IPS-15b (cell line): ENCODE measurements around the gene DNASE1L3.

Experiments
- H3K27me3 ChIP-seq: one replicate; pipeline ENCODE4 v1.6.1; 2013; ENCODE audit warnings: low read length; ENCODE audit not compliant: control insufficient read depth, insufficient read depth
- H3K36me3 ChIP-seq: one replicate; pipeline ENCODE4 v1.6.1; 2013; ENCODE audit warnings: low read length; ENCODE audit not compliant: control insufficient read depth, insufficient read depth
- H3K4me1 ChIP-seq: one replicate; pipeline ENCODE4 v1.6.1; 2013; ENCODE audit warnings: mild to moderate bottlenecking, low read length; ENCODE audit not compliant: control insufficient read depth, insufficient read depth
- H3K4me3 ChIP-seq: one replicate; pipeline ENCODE4 v1.5.1; 2013; ENCODE audit warnings: low read depth, low read length
- H3K9ac ChIP-seq: one replicate; pipeline ENCODE4 v1.6.1; 2013; ENCODE audit warnings: low read depth, mild to moderate bottlenecking, low read length
- H3K9me3 ChIP-seq: one replicate; pipeline ENCODE4 v1.6.1; 2013; ENCODE audit warnings: mild to moderate bottlenecking, low read length; ENCODE audit not compliant: control insufficient read depth, insufficient read depth

Gene DNASE1L3

DNA sequence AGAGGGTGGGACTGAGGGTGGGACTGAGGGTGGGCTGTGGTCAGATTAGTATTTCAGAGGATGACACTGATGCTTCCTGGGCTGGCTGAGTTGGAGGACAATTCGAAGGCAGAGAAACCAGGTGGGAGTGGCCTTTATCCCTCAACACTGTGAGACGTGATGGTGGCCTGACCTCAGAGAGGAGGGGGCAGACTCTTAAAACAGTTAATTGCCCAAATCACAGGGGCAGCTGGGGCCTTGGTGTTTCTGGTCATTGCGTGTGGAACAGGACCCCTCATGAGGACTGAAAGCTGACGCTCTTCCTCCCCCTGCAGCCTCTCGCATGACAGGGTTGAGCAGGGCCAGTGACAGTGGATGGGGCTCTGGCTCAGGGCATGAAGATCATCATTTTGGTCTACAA is 18.7 kb downstream of the DNASE1L3 start:
- H3K4me1 ChIP-seq: peaks cover 6% of the 10 kb centered on the region
- no peaks in the 10 kb centered on the region for H3K9me3 ChIP-seq
- no peaks in the 10 kb centered on the region for H3K36me3 ChIP-seq
- H3K9ac ChIP-seq: no peak overlapping the region
- no peak overlapping the region for H3K4me3 ChIP-seq
- no peaks in the 10 kb centered on the region for H3K27me3 ChIP-seq

DNA sequence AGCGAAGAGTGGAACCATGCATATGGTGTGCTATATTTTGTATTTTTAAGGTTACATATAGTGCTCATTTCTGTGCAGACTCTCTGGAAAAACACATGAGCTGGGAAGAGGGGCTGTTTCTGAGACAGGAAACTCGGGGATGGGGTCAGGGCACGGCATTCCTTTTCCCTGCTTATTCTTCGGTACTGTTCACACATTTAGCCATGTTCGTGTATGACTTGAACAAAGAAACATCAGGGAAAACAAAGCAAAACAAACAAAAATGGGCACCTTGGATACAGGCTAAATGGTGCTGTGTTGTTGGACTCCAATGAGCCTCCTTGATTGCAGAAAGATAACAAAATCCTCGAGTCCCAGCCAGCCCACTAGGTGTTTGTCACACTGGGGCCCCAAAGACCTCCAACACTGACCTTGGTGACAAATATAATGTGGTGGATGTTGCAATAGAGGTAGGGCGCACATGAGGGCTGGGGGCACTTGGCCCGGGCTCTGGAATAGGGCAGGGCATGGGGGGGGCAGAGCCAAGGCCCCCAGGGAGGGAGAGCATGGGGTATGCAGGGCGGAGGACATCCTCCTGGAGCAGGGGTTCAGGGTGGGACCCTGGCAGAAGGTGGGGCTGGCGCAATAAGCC is 19.3 kb downstream of the DNASE1L3 start:
- Histone ChIP-seq H3K4me1 (peaks cover 6% of the 10 kb centered on the region), H3K36me3 (no peaks in the 10 kb centered on the region), H3K4me3 (no peak overlapping the region), H3K27me3 (no peaks in the 10 kb centered on the region), H3K9me3 (no peaks in the 10 kb centered on the region), H3K9ac (no peak overlapping the region)

DNA sequence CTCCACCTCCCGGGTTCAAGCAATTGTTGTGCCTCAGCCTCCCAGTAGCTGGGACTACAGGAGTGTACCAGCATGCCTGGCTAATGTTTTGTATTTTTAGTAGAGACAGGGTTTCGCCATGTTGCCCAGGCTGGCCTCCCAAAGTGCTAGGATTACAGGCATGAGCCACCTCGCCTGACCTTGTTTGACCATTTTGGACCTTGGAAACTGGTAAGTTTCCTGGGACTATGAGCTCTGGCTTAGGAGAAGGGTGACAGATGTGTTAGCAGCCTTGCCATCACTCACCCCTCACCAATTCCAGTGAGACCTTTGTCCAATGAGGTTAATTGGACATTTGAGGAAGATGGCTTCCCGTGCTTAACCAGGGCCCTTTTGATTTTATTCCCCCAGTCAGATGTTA is 19.9 kb downstream of the DNASE1L3 start:
- H3K36me3 ChIP-seq: no peaks in the 10 kb centered on the region
- no peak overlapping the region for H3K9ac ChIP-seq
- H3K4me3 ChIP-seq: no peak overlapping the region
- no peaks in the 10 kb centered on the region for H3K27me3 ChIP-seq
- H3K9me3 ChIP-seq: no peaks in the 10 kb centered on the region
- peaks cover 6% of the 10 kb centered on the region for H3K4me1 ChIP-seq

DNA sequence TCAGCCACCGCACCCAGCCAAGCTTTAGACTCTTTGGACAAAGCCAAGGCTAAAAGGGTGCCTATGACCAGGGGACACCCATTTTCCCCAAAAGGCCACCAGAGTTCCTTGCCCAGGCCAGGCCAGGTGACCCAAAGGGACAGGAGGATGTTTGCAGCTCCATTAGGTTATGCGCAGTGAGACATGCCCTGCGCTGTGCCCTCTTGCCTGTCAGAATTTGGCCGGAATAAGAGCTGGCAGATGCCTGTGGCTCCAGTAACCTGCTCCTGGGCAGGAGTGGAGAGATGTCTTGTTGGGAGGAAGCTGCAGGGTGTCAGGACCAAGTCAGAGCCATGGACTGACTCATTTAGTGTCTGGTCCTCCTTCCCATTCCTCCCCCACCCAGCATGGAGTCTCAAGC is 20.5 kb downstream of the DNASE1L3 start:
- H3K27me3 ChIP-seq: no peaks in the 10 kb centered on the region
- H3K36me3 ChIP-seq: no peaks in the 10 kb centered on the region
- no peak overlapping the region for H3K9ac ChIP-seq
- H3K4me3 ChIP-seq: no peak overlapping the region
- peaks cover 6% of the 10 kb centered on the region for H3K4me1 ChIP-seq
- H3K9me3 ChIP-seq: no peaks in the 10 kb centered on the region

DNA sequence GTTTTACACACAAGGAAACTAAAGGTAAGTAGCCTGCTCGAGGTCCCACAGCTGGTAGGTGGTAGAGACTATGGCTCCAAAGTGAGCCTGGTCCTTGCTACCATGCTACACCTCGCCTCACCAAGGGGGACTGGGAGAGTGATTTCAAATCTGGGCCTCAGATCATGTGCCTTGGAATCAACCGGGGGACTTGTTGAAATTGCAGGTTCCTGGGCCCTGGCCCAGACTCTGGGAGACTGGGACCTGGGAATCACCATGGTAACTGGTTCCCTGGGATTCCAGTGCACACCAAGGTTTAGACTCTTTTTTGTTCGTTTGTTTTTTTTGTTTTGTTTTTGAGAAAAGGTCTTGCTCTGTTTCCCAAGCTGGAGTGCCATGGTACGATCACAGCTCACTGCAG is 21.1 kb downstream of the DNASE1L3 start:
- Histone ChIP-seq H3K36me3 (no peaks in the 10 kb centered on the region), H3K9ac (no peak overlapping the region), H3K9me3 (no peaks in the 10 kb centered on the region), H3K27me3 (no peaks in the 10 kb centered on the region), H3K4me1 (peaks cover 6% of the 10 kb centered on the region), H3K4me3 (no peak overlapping the region)

DNA sequence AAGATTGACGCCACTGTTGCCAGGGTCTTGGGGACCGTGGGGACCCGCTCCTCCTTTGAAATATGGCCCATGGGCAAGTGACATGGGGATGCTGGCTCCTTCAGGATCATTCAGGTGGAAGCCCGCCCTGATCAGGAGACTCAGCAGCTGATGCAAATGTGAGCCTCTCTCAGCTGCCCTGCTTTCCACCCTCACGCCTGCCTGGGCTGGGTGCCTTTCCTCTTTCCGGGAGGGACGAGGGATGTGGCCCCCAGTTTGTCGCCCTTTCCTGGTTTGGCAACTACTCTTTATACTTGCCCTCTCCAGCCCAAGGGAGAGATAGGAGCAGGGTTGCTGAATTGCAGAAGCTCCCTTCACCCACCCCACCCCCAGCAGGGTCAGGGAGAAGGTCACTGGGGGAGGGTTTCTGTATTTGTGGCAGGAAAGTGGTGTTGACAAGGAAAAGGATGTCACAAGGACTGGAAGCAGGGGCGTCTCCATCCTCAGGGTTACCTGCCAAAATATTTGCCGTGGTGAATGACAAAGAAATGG is 21.8 kb downstream of the DNASE1L3 start:
- Histone ChIP-seq H3K4me1 (peaks cover 6% of the 10 kb centered on the region), H3K27me3 (no peaks in the 10 kb centered on the region), H3K9ac (no peak overlapping the region), H3K36me3 (no peaks in the 10 kb centered on the region), H3K9me3 (no peaks in the 10 kb centered on the region), H3K4me3 (no peak overlapping the region)

DNA sequence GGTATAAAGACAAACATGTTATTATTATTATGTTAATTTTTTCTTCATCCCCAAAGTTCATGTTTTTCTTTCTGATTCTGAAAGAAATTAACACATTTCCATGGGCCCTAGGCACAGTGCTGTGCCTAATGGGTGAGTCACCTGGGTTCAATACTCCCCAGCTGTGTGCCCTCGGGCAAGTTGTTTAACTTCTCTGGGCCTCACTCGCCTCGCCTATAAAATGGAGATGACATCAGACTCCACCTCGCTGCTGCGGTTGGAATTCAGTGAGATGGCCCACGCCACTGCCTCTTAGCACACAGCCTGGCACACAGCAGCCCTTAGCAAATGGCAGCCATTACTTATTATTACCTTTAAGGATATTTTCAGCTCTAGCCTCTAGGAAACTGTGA is 22.6 kb downstream of the DNASE1L3 start:
- no peaks in the 10 kb centered on the region for H3K27me3 ChIP-seq
- no peak overlapping the region for H3K9ac ChIP-seq
- peaks cover 6% of the 10 kb centered on the region for H3K4me1 ChIP-seq

DNA sequence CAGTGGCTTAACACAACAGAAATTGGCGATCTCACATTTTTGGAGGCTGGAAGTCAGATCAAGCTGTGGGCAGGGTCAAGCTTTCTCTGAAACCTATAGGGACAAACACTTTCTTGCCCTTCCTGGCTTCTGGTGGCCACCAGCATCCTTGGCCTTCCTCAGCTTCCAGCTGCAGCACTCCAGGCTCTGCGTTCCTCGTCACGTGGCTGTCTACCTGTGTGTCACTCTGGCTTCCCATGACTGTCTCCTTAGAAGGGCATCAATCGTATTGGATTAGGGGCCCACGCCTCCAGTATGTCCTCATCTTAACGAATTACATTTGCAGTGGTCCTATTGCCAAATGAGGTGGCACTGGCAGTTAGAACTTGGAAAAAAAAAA is 25.8 kb downstream of the DNASE1L3 start:
- Histone ChIP-seq H3K4me1 (peaks cover 6% of the 10 kb centered on the region), H3K27me3 (no peaks in the 10 kb centered on the region), H3K4me3 (no peak overlapping the region), H3K36me3 (no peaks in the 10 kb centered on the region), H3K9me3 (no peaks in the 10 kb centered on the region), H3K9ac (no peak overlapping the region)

More for the DNA sequence above, 22.6 kb downstream of the DNASE1L3 start:
- Histone ChIP-seq H3K36me3 (no peaks in the 10 kb centered on the region), H3K9me3 (no peaks in the 10 kb centered on the region), H3K4me3 (no peak overlapping the region)

DNA sequence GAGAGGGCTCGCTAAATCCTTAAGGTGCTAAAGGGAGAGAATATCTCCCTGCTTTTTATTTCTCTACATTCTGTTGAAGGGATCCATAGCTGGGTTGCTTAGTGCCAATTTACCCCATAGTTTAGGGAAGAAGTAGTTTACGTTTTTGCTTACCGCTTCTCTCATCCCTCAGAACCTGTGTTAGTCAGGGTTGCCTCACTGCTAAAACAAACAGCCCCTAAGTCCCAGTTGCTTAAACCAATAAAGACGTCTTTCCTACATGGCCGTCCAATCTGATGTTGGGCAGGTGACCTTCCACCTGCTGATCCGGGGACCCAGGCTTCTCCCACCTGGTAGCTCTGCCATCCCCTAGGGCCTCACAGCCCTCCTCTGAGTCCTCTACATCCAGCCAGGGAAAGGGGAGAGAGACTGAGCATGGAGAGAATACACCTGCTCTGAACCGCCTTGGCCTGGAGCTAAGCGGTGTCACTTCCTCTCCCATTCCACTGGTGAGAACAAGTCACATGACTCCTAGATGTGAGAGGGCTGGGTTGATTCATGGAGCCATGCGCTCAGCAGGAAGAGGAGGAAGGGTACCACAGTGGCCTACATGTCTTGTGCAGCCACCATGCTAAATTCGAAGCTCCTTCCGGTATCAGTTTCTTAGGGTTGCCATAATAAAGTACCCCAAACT is 26.3 kb downstream of the DNASE1L3 start:
- no peaks in the 10 kb centered on the region for H3K9me3 ChIP-seq
- no peak overlapping the region for H3K4me3 ChIP-seq
- H3K27me3 ChIP-seq: no peaks in the 10 kb centered on the region
- peaks cover 6% of the 10 kb centered on the region for H3K4me1 ChIP-seq
- H3K36me3 ChIP-seq: no peaks in the 10 kb centered on the region
- H3K9ac ChIP-seq: no peak overlapping the region

DNA sequence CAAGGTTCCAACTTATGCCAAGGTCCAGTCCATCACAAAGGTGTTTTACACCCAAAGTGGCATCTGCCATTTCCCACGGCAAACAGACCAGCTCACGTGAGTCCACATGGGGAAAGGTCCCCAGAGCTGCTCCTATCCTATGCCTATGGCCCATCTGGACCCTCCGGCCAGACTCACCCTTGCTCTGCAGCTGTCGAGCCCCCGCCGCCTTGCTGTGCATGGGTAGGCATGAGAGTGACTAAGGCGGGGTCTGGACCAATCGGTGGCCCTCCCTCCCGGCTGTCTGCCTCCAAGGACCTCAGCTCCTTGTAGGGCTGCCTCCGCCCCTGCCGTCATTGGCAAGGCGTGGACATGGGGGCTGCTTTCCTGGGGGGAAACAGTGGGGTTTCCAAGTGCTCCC is 26.9 kb downstream of the DNASE1L3 start:
- H3K9ac ChIP-seq: no peak overlapping the region
- no peaks in the 10 kb centered on the region for H3K9me3 ChIP-seq
- H3K27me3 ChIP-seq: peaks cover 4% of the 10 kb centered on the region
- H3K4me3 ChIP-seq: no peak overlapping the region
- no peaks in the 10 kb centered on the region for H3K36me3 ChIP-seq
- H3K4me1 ChIP-seq: peaks cover 5% of the 10 kb centered on the region

DNA sequence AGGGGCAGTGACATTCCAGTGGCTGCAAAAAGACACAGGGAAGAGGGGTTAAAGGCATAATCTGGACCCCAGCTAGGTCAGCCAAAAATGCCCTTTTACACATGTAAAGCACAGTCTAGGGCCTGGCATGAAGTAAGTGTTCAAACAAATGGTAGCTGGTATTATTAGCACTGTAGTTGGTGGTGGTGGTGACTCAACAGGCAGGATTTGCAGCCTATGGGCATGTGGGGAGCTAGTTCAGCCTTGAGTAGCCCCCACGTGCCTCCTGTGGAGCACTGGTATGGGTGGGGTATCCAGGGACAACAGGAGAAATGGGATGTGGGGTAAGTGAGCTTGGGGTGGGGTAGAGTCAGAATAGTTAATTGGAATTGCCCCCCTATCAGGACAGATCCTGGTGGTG is 27.6 kb downstream of the DNASE1L3 start:
- H3K4me3 ChIP-seq: no peak overlapping the region
- H3K9me3 ChIP-seq: no peaks in the 10 kb centered on the region
- H3K9ac ChIP-seq: no peak overlapping the region
- no peaks in the 10 kb centered on the region for H3K36me3 ChIP-seq
- H3K27me3 ChIP-seq: peaks cover 11% of the 10 kb centered on the region
- peaks cover 2% of the 10 kb centered on the region for H3K4me1 ChIP-seq

DNA sequence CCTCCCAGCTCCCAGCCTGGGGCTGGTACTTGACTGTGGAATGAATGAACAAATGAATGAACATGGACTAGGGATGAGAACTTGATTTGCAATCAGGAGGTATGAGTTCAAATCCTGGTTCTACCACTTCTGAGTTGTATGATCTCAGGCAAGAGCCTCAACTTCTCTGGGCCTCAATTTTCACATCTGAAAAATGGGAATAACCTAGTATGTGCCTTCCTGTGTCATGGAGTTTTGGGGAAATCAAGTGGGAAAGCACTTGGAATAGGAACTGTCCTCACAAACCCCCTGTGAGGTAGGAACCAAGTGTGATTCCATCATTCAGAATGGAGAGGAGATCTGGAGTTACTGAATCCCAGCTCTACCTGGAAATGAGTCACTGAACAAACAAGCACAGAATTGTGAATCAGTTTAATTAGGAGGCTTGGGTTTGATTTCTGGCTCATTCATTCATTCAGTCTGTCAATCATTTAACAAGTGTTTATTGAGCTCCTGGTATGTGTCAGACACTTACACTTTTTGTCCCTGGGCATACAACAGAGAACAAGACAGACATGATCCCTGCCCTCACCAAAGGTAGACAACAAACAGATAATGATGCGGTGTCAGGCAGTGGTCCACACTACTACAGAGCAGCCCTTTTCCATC is 29.7 kb downstream of the DNASE1L3 start:
- Histone ChIP-seq H3K9ac (no peak overlapping the region), H3K9me3 (no peaks in the 10 kb centered on the region), H3K4me3 (no peak overlapping the region), H3K36me3 (no peaks in the 10 kb centered on the region), H3K27me3 (peaks cover 11% of the 10 kb centered on the region), H3K4me1 (peaks cover 3% of the 10 kb centered on the region)
